Islet of Langerhans (tissue), 1 donor: ENCODE measurements around the gene DIP2C.
"Not testable (repeated sequence)": the region's sequence is repeated elsewhere in the genome, so short reads cannot be mapped to it uniquely, and the experiment has no call there.

Experiments used
- FAIRE-seq: peaks from one replicate; lab custom pipeline; 2011; peaks lifted over from hg19 to GRCh38; lab: Jason Lieb, UNC

The DIP2C gene

GRCh38 chr10:532331-532730 is 157.1 kb downstream of the DIP2C start:
- FAIRE-seq, result not testable (repeated sequence)

- no peak for FAIRE-seq
Observed at GRCh38 chr10:531541-531940, 157.9 kb downstream of the DIP2C start.

GRCh38 chr10:530717-531116 is 158.8 kb downstream of the DIP2C start:
- FAIRE-seq, result no peak

GRCh38 chr10:529468-530230 is 159.8 kb downstream of the DIP2C start:
- FAIRE-seq, result no peak

GRCh38 chr10:528173-529165 is 161.0 kb downstream of the DIP2C start:
- no peak for FAIRE-seq

GRCh38 chr10:527416-527815 is 162.1 kb downstream of the DIP2C start:
- FAIRE-seq, result no peak

- no peak for FAIRE-seq
Observed at GRCh38 chr10:526651-527312, 162.7 kb downstream of the DIP2C start.

GRCh38 chr10:525565-526315 is 163.7 kb downstream of the DIP2C start:
- peak; percentile 71 for FAIRE-seq

- FAIRE-seq, result no peak
Observed at GRCh38 chr10:523925-524324, 165.5 kb downstream of the DIP2C start.

- no peak for FAIRE-seq
Observed at GRCh38 chr10:522350-522749, 167.1 kb downstream of the DIP2C start.

- FAIRE-seq, result no peak
Observed at GRCh38 chr10:521261-522250, 167.9 kb downstream of the DIP2C start.

- FAIRE-seq, result no peak
Observed at GRCh38 chr10:520402-520787, 169.1 kb downstream of the DIP2C start.

- no peak for FAIRE-seq
Observed at GRCh38 chr10:519716-520401, 169.6 kb downstream of the DIP2C start.

GRCh38 chr10:519055-519715 is 170.3 kb downstream of the DIP2C start:
- no peak for FAIRE-seq

- FAIRE-seq, result peak; percentile 94
Observed at GRCh38 chr10:517872-518475, 171.5 kb downstream of the DIP2C start.

- FAIRE-seq, result no peak
Observed at GRCh38 chr10:517241-517830, 172.1 kb downstream of the DIP2C start.

- FAIRE-seq, result no peak
Observed at GRCh38 chr10:516764-517163, 172.7 kb downstream of the DIP2C start.

- no peak for FAIRE-seq
Observed at GRCh38 chr10:515674-516073, 173.8 kb downstream of the DIP2C start.
